A549 (cell line): Measurements from ENCODE around the gene ZNF100. TPM values are rescaled to one million over a fixed set of nuclear protein-coding genes. Genes with fewer than 3 reads are reported as not detected.

Experiments used
- ATAC-seq, 2 experiments: fragments of 200-7000 bp in 1 of 2; fragments of >200 bp in 1 of 2; cut with Nextera tagmentation in 1 of 2; cut with Tn5 transposase in 1 of 2; 3 replicates each; pipeline versions ENCODE4 v1.8.0 to v1.9.1; 2018 to 2020; ENCODE audit warnings: mild to moderate bottlenecking in 1 of 2, moderate library complexity in 1 of 2
- CTCF ChIA-PET: fragments of 300-600 bp; sonication (Branson Sonifier 250); formaldehyde crosslinking; extraction: SDS; loops from one replicate; lab custom pipeline; 2021; ENCODE audit warnings: antibody characterized with exemption, inconsistent platforms; lab: Yijun Ruan, JAX
- POLR2A ChIA-PET: fragments of 350-600 bp; formaldehyde crosslinking; extraction: SDS; loops from one replicate; lab custom pipeline; 2021; ENCODE audit warnings: antibody characterized with exemption, inconsistent platforms; lab: Yijun Ruan, JAX
- DNase-seq, 2 experiments: peaks; one replicate each; pipeline versions ENCODE4 v3.0.0 to v3.0.0-alpha.2; 2011 to 2016; ENCODE audit warnings: low read depth in 1 of 2, low spot score in 1 of 2
- FAIRE-seq: peaks from 2 replicates; lab custom pipeline; 2011; peaks lifted over from hg19 to GRCh38; lab: Jason Lieb, UNC
- H3K27ac ChIP-seq, 2 experiments: fragments of >200 bp; sonication (Bioruptor Twin); formaldehyde crosslinking; 3 replicates each; pipeline ENCODE4 v1.5.1; 2016 to 2017
- H3K4me1 ChIP-seq: fragments of >200 bp; sonication (Bioruptor Twin); formaldehyde crosslinking; 3 replicates; pipeline ENCODE4 v1.6.1; 2016
- H3K4me2 ChIP-seq: fragments of >200 bp; sonication (Bioruptor Twin); formaldehyde crosslinking; 3 replicates; pipeline ENCODE4 v1.6.1; 2016
- H3K4me3 ChIP-seq: fragments of >200 bp; sonication (Bioruptor Twin); formaldehyde crosslinking; 3 replicates; pipeline ENCODE4 v1.5.1; 2016
- H3K9me3 ChIP-seq: fragments of >200 bp; sonication (Bioruptor Twin); formaldehyde crosslinking; 3 replicates; pipeline ENCODE4 v1.6.1; 2016
- ATOH8 ChIP-seq: fragments of 250-450 bp; sonication (Bioruptor Pico); IDR thresholded peaks from 2 replicates; pipeline ENCODE4 v1.5.0; 2020; ENCODE audit warnings: low read depth, mild to moderate bottlenecking, moderate library complexity
- BCL3 ChIP-seq: fragments of >200 bp; sonication (Bioruptor Twin); formaldehyde crosslinking; IDR thresholded peaks from 3 replicates; pipeline ENCODE4 v1.6.1; 2016
- CBX8 ChIP-seq: fragments of 200-600 bp; sonication (generic); IDR thresholded peaks from 2 replicates; pipeline ENCODE4 v1.6.1; 2016
- CEBPB ChIP-seq, 2 experiments: fragments of >200 bp in 1 of 2; sonication (Bioruptor Twin) in 1 of 2; formaldehyde crosslinking in 1 of 2; IDR thresholded peaks; 2 replicates each; pipeline ENCODE4 v1.6.1; 2012 to 2016
- CTCF ChIP-seq: fragments of >200 bp; sonication (Bioruptor Twin); formaldehyde crosslinking; IDR thresholded peaks from 3 replicates; pipeline ENCODE4 v1.5.1; 2016
- EHF ChIP-seq: fragments of 250-450 bp; sonication (Bioruptor Pico); IDR thresholded peaks from 2 replicates; pipeline ENCODE4 v1.5.0; 2020; ENCODE audit warnings: mild to moderate bottlenecking
- EHMT2 ChIP-seq: fragments of 200-600 bp; sonication (generic); IDR thresholded peaks from 2 replicates; pipeline ENCODE4 v1.6.1; 2016; ENCODE audit warnings: antibody characterized with exemption, low read depth, mild to moderate bottlenecking, moderate library complexity
- FOSL2 ChIP-seq, 2 experiments: fragments of 450-650 bp in 1 of 2; fragments of >200 bp in 1 of 2; sonication (Bioruptor Twin) in 1 of 2; formaldehyde crosslinking; IDR thresholded peaks; 2 replicates each; pipeline versions ENCODE4 v1.5.0 to v1.6.1; 2016 to 2020; ENCODE audit warnings: mild to moderate bottlenecking in 1 of 2, moderate library complexity in 1 of 2
- HDAC2 ChIP-seq: fragments of 200-600 bp; sonication (generic); IDR thresholded peaks from 2 replicates; pipeline ENCODE4 v1.6.1; 2016
- HMGXB4 ChIP-seq: fragments of 250-450 bp; sonication (Bioruptor Pico); IDR thresholded peaks from 2 replicates; pipeline ENCODE4 v1.5.0; 2021; ENCODE audit warnings: mild to moderate bottlenecking, moderate library complexity, borderline replicate concordance
- HOXA7 ChIP-seq: fragments of 250-450 bp; sonication (Bioruptor Pico); IDR thresholded peaks from 2 replicates; pipeline ENCODE4 v1.5.0; 2020; ENCODE audit warnings: mild to moderate bottlenecking, moderate library complexity
- HOXB5 ChIP-seq: fragments of 250-450 bp; sonication (Bioruptor Pico); IDR thresholded peaks from 2 replicates; pipeline ENCODE4 v1.5.0; 2020; ENCODE audit warnings: mild to moderate bottlenecking, moderate library complexity
- KDM1A ChIP-seq: fragments of 200-600 bp; sonication (generic); IDR thresholded peaks from 2 replicates; pipeline ENCODE4 v1.6.1; 2016; ENCODE audit warnings: low read depth, mild to moderate bottlenecking
- MAFK ChIP-seq: fragments of 450-650 bp; IDR thresholded peaks from 2 replicates; pipeline ENCODE4 v1.6.1; 2014; ENCODE audit not compliant: partially characterized antibody
- NPAS2 ChIP-seq: fragments of 250-450 bp; sonication (Bioruptor Pico); IDR thresholded peaks from 2 replicates; pipeline ENCODE4 v1.8.0; 2022; ENCODE audit warnings: mild to moderate bottlenecking, moderate library complexity, borderline replicate concordance
- NR3C1 ChIP-seq: fragments of >200 bp; sonication (Bioruptor Twin); formaldehyde crosslinking; IDR thresholded peaks from 3 replicates; pipeline ENCODE4 v1.6.1; 2017
- PHF8 ChIP-seq: fragments of 200-600 bp; sonication (generic); IDR thresholded peaks from 2 replicates; pipeline ENCODE4 v1.6.1; 2016; ENCODE audit warnings: low read depth, mild to moderate bottlenecking, antibody characterized with exemption, moderate library complexity, borderline replicate concordance
- POLR2A ChIP-seq: IDR thresholded peaks from 2 replicates; pipeline ENCODE4 v1.6.1; 2012; ENCODE audit warnings: mild to moderate bottlenecking, low read length
- RCOR1 ChIP-seq: fragments of 150-350 bp; IDR thresholded peaks from 2 replicates; pipeline ENCODE4 v1.6.1; 2014; ENCODE audit warnings: antibody characterized with exemption, low read length, low read depth
- RNF2 ChIP-seq: fragments of 200-600 bp; sonication (generic); IDR thresholded peaks from 2 replicates; pipeline ENCODE4 v1.6.1; 2016; ENCODE audit warnings: low read depth, mild to moderate bottlenecking, antibody characterized with exemption, moderate library complexity, borderline replicate concordance
- ZNF302 ChIP-seq: fragments of 250-450 bp; sonication (Bioruptor Pico); IDR thresholded peaks from 2 replicates; pipeline ENCODE4 v1.9.0; 2021; ENCODE audit warnings: inconsistent platforms, mild to moderate bottlenecking, moderate library complexity
- WGBS: methylation state at CpG from one replicate; pipeline ENCODE4 v1.1.6; 2017; ENCODE audit errors: missing lambda C conversion rate; 5-methylcytosine and 5-hydroxymethylcytosine counted together
- polyA plus RNA-seq, 4 experiments: library from polyadenylated mRNA; depleted of rRNA in 3 of 4; stranded (reverse); fragments of >200 nt; fragmentation: RNase III in 1 of 4; extraction: RNeasy Plus Mini Kit Qiagen cat#74134 plus additional on column Dnase treatment in 1 of 4; gene quantifications; 2 replicates in 3 of 4; 3 replicates in 1 of 4; pipeline ENCODE4 v1.2.3, GENCODE V29; 2011 to 2017

Gene ZNF100
- polyA plus RNA-seq, 2 of the 4 experiments (the other 2 are of a cell fraction), result not detected

GRCh38 chr19:21699197-21699596, 68.2 kb downstream of the ZNF100 start:
- no peak for DNase-seq
- 26% methylated on average over 3 of the region's 3 CpGs for WGBS
- TF ChIP-seq CTCF, result no peak
- TF ChIP-seq BCL3, result no peak
- TF ChIP-seq HDAC2, result no peak
- no peak for TF ChIP-seq POLR2A
- TF ChIP-seq CBX8, result no peak
- TF ChIP-seq ZNF302, result no peak
- TF ChIP-seq FOSL2 (IDR thresholded peaks at IDR 0.05), result no peak
- no peak for TF ChIP-seq FOSL2 (CRISPR knock-in tag; IDR thresholded peaks at IDR 0.05)
- no peak for TF ChIP-seq PHF8
- no peak for TF ChIP-seq CEBPB (IDR thresholded peaks at IDR 0.05)
- TF ChIP-seq NR3C1, result no peak
- no peak for TF ChIP-seq HOXA7 (CRISPR knock-in tag)
- no peak for TF ChIP-seq HOXB5 (CRISPR knock-in tag)
- ChIA-PET POLR2A (no interaction called here), CTCF (interaction anchor here (0.5 kb wide), 1 partner anchor 93 kb away, joined by 3 read pairs; no protein-coding TSS in a partner anchor)
- Histone ChIP-seq H3K27ac (no peak overlapping the region), H3K4me3 (no peak overlapping the region), H3K9me3 (no peaks in the 10 kb centered on the region), H3K4me2 (no peak overlapping the region), H3K4me1 (no peaks in the 10 kb centered on the region)
- no peak for FAIRE-seq
- no peak for ATAC-seq

GRCh38 chr19:21698215-21698614, 69.2 kb downstream of the ZNF100 start:
- POLR2A ChIA-PET, result no interaction called here
- H3K4me2 ChIP-seq, result no peak overlapping the region
- FAIRE-seq (no peak), ATAC-seq (no peak), DNase-seq (no peak)
- no peak for TF ChIP-seq HMGXB4 (CRISPR knock-in tag)
- TF ChIP-seq KDM1A, result no peak
- no peak for TF ChIP-seq NR3C1
- TF ChIP-seq MAFK, result no peak
- no peak for TF ChIP-seq EHF (CRISPR knock-in tag)
- no peak for TF ChIP-seq EHMT2
- TF ChIP-seq RNF2, result no peak
- TF ChIP-seq CEBPB (IDR thresholded peaks at IDR 0.05), result no peak
- no peak for TF ChIP-seq NPAS2 (CRISPR knock-in tag)
- TF ChIP-seq ATOH8, result no peak
- TF ChIP-seq RCOR1, result no peak
- no peak for TF ChIP-seq HOXB5 (CRISPR knock-in tag)
- H3K27ac ChIP-seq, result no peak overlapping the region
- H3K9me3 ChIP-seq, result no peaks in the 10 kb centered on the region
- WGBS, result 6% methylated on average over 4 of the region's 4 CpGs
- CTCF ChIA-PET, result no interaction called here
- no peak overlapping the region for H3K4me3 ChIP-seq
- H3K4me1 ChIP-seq, result no peaks in the 10 kb centered on the region
